ENCODE measurements around the gene RASSF8.

- TF ChIP-seq POLR2A (IDR thresholded peaks at IDR 0.05; ENCODE audit: low read depth, low read length) (no peak), EZH2 (IDR thresholded peaks at IDR 0.05; ENCODE audit: borderline replicate concordance, low read depth, low read length, severe bottlenecking) (no peak), MAX (IDR thresholded peaks at IDR 0.05; ENCODE audit: insufficient read depth, insufficient read length) (no peak), FOS (IDR thresholded peaks at IDR 0.05; ENCODE audit: borderline replicate concordance, insufficient read depth, low read length) (no peak), POLR2AphosphoS5 (IDR thresholded peaks at IDR 0.05; ENCODE audit: insufficient read depth, low read depth, low read length) (no peak)
- TF ChIP-seq, protein P1, sequence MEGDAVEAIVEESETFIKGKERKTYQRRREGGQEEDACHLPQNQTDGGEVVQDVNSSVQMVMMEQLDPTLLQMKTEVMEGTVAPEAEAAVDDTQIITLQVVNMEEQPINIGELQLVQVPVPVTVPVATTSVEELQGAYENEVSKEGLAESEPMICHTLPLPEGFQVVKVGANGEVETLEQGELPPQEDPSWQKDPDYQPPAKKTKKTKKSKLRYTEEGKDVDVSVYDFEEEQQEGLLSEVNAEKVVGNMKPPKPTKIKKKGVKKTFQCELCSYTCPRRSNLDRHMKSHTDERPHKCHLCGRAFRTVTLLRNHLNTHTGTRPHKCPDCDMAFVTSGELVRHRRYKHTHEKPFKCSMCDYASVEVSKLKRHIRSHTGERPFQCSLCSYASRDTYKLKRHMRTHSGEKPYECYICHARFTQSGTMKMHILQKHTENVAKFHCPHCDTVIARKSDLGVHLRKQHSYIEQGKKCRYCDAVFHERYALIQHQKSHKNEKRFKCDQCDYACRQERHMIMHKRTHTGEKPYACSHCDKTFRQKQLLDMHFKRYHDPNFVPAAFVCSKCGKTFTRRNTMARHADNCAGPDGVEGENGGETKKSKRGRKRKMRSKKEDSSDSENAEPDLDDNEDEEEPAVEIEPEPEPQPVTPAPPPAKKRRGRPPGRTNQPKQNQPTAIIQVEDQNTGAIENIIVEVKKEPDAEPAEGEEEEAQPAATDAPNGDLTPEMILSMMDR (IDR thresholded peaks at IDR 0.05; ENCODE audit: extremely low read depth in 1 of 2, insufficient read depth in 1 of 2, low read depth in 1 of 2, low read length in 2 of 2): no peak
Measured at GRCh38 chr12:26108915-26109314, 150.4 kb downstream of the RASSF8 start.

Measured in endothelial cell of umbilical vein (primary cell).